SH-SY5Y (cell line): ENCODE results near the gene TEAD1.

Experiments used
- GATA2 ChIP-seq: IDR thresholded peaks from 2 replicates; pipeline ENCODE4 v1.6.1; 2011; ENCODE audit warnings: mild to moderate bottlenecking, low read depth, low read length
- GATA3 ChIP-seq: IDR thresholded peaks from 2 replicates; pipeline ENCODE4 v1.6.1; 2011; ENCODE audit warnings: low read depth, mild to moderate bottlenecking, low read length, moderate library complexity

DNA sequence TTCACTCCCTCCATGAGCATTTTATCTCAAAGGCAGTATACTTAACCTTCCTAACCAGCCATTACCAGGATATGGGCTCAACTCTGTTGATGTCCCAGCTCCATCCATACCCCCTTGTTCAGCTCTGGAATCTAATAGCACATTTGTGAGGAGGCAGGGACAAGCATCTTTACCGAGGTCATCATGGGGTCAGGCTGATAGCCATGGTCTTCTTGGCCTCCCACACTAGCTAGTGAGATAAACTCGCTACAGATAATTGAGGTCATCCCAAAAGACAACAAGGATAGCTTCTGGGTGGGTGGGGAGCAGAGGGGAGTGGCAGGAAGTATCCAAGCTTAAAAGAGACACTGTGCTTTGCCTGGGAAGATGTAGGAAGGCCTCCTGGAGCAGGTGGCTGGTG is 193.3 kb downstream of the TEAD1 start:
- TF ChIP-seq GATA2 (no peak), GATA3 (no peak)
